Liver (tissue), 3 donors: ENCODE results near the gene ZNF467.

Source experiments
- EGR1 ChIP-seq, 2 donors: IDR thresholded peaks; 2 replicates each; pipeline ENCODE4 v1.6.1; 2016 to 2018; ENCODE audit warnings: antibody characterized with exemption in 2 of 2, low read depth in 2 of 2
- HNF4A ChIP-seq, 2 donors: conservative IDR thresholded peaks; 2 replicates each; pipeline ENCODE4 v1.6.1; 2016; ENCODE audit warnings: antibody characterized with exemption in 2 of 2, mild to moderate bottlenecking in 2 of 2
- JUND ChIP-seq, 2 donors: IDR thresholded peaks; 2 replicates each; pipeline ENCODE4 v1.6.1; 2016; ENCODE audit warnings: antibody characterized with exemption in 2 of 2
- SP1 ChIP-seq: IDR thresholded peaks from 2 replicates; pipeline ENCODE4 v1.6.1; 2018; ENCODE audit warnings: antibody characterized with exemption, mild to moderate bottlenecking
- TF ChIP-seq, protein P1 (sequence below): fragments of 150-350 bp; IDR thresholded peaks from 2 replicates; pipeline ENCODE4 v1.5.1; 2017; ENCODE audit warnings: improper control_type of control experiment, low read depth, low read length; ENCODE audit not compliant: missing input control
- TF ChIP-seq, protein P2 (sequence below): IDR thresholded peaks from 2 replicates; pipeline ENCODE4 v1.6.1; 2016; ENCODE audit warnings: antibody characterized with exemption
- TF ChIP-seq, protein P3 (sequence below): IDR thresholded peaks from 2 replicates; pipeline ENCODE4 v1.6.1; 2016; ENCODE audit warnings: antibody characterized with exemption
- TF ChIP-seq, protein P4 (sequence below): IDR thresholded peaks from 2 replicates; pipeline ENCODE4 v1.6.1; 2016; ENCODE audit warnings: antibody characterized with exemption, mild to moderate bottlenecking
- donor health status: healthy.
- donor health status: healthy.

DNA sequence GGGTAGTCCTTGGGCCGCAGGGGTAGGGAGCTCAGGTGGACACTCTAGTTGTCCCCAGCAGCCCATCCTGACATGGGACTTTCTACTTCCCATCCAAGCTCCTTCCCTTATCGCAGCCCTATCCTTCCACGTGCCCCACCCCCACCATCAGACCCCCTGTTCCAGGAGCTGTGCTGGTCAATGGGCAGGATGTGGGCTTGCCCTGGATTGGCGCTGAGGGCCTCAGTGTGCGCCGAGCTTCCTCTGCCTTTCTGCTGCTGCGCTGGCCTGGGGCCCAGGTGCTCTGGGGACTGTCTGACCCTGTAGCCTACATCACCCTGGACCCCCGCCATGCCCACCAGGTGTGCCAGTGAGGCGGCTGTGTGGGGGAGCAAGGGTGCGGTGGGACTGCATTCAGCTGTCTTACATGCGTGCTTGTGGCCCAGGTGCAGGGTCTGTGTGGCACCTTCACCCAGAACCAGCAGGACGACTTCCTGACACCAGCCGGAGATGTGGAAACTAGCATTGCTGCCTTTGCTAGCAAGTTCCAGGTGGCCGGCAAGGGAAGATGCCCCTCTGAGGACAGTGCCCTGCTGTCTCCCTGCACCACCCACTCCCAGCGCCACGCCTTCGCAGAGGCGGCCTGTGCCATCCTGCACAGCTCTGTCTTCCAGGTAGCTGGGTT, 9.4 kb upstream of the ZNF467 start:
- TF ChIP-seq, protein P1, sequence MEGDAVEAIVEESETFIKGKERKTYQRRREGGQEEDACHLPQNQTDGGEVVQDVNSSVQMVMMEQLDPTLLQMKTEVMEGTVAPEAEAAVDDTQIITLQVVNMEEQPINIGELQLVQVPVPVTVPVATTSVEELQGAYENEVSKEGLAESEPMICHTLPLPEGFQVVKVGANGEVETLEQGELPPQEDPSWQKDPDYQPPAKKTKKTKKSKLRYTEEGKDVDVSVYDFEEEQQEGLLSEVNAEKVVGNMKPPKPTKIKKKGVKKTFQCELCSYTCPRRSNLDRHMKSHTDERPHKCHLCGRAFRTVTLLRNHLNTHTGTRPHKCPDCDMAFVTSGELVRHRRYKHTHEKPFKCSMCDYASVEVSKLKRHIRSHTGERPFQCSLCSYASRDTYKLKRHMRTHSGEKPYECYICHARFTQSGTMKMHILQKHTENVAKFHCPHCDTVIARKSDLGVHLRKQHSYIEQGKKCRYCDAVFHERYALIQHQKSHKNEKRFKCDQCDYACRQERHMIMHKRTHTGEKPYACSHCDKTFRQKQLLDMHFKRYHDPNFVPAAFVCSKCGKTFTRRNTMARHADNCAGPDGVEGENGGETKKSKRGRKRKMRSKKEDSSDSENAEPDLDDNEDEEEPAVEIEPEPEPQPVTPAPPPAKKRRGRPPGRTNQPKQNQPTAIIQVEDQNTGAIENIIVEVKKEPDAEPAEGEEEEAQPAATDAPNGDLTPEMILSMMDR = no peak
- TF ChIP-seq SP1 = no peak
- no peak for TF ChIP-seq JUND (IDR thresholded peaks at IDR 0.05)
- no peak for TF ChIP-seq HNF4A (conservative IDR thresholded peaks at IDR 0.05)
- TF ChIP-seq, protein P2, sequence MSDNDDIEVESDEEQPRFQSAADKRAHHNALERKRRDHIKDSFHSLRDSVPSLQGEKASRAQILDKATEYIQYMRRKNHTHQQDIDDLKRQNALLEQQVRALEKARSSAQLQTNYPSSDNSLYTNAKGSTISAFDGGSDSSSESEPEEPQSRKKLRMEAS = no peak
- TF ChIP-seq, protein P3, sequence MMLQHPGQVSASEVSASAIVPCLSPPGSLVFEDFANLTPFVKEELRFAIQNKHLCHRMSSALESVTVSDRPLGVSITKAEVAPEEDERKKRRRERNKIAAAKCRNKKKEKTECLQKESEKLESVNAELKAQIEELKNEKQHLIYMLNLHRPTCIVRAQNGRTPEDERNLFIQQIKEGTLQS = no peak
- TF ChIP-seq, protein P4, sequence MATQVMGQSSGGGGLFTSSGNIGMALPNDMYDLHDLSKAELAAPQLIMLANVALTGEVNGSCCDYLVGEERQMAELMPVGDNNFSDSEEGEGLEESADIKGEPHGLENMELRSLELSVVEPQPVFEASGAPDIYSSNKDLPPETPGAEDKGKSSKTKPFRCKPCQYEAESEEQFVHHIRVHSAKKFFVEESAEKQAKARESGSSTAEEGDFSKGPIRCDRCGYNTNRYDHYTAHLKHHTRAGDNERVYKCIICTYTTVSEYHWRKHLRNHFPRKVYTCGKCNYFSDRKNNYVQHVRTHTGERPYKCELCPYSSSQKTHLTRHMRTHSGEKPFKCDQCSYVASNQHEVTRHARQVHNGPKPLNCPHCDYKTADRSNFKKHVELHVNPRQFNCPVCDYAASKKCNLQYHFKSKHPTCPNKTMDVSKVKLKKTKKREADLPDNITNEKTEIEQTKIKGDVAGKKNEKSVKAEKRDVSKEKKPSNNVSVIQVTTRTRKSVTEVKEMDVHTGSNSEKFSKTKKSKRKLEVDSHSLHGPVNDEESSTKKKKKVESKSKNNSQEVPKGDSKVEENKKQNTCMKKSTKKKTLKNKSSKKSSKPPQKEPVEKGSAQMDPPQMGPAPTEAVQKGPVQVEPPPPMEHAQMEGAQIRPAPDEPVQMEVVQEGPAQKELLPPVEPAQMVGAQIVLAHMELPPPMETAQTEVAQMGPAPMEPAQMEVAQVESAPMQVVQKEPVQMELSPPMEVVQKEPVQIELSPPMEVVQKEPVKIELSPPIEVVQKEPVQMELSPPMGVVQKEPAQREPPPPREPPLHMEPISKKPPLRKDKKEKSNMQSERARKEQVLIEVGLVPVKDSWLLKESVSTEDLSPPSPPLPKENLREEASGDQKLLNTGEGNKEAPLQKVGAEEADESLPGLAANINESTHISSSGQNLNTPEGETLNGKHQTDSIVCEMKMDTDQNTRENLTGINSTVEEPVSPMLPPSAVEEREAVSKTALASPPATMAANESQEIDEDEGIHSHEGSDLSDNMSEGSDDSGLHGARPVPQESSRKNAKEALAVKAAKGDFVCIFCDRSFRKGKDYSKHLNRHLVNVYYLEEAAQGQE = no peak
- no peak for TF ChIP-seq EGR1 (IDR thresholded peaks at IDR 0.05; ENCODE audit: low read depth in 2 of 2)
